Stimulated activated naive CD4-positive, alpha-beta T cell (primary cell): ENCODE measurements around the gene CYP2B6.
"Not testable (repeated sequence)": the region's sequence is repeated elsewhere in the genome, so short reads cannot be mapped to it uniquely, and the experiment has no call there.

Source experiments
- DNase-seq, 6 experiments: peaks; one replicate each; lab custom pipeline; 2025; lab: John Stamatoyannopoulos, UW

Gene CYP2B6

GRCh38 chr19:40990972-40991381, at the start of gene CYP2B6:
TSS of gene CYP2B6 (plus strand) at chr19:40991282. CDS start at chr19:40991306, 24 bp downstream.
- no peak for DNase-seq

- no peak for DNase-seq
Observed at GRCh38 chr19:40941481-40942219, 49.4 kb upstream of the CYP2B6 start.

- no peak for DNase-seq
Observed at GRCh38 chr19:40945645-40946044, 45.4 kb upstream of the CYP2B6 start.

- DNase-seq, result no peak
Observed at GRCh38 chr19:40947114-40947513, 44.0 kb upstream of the CYP2B6 start.

GRCh38 chr19:40947573-40947972, 43.5 kb upstream of the CYP2B6 start:
- DNase-seq, result no peak

- DNase-seq, result no peak
Observed at GRCh38 chr19:40948580-40949299, 42.3 kb upstream of the CYP2B6 start.

- no peak for DNase-seq
Observed at GRCh38 chr19:40954573-40954972, 36.5 kb upstream of the CYP2B6 start.

GRCh38 chr19:40959338-40959737, 31.7 kb upstream of the CYP2B6 start:
- DNase-seq, result no peak

GRCh38 chr19:40960062-40960685, 30.9 kb upstream of the CYP2B6 start:
- DNase-seq, result no peak

- DNase-seq, result no peak
Observed at GRCh38 chr19:40960780-40961179, 30.3 kb upstream of the CYP2B6 start.

GRCh38 chr19:40962460-40962961, 28.6 kb upstream of the CYP2B6 start:
- no peak for DNase-seq

- not testable (repeated sequence) for DNase-seq
Observed at GRCh38 chr19:40964361-40964760, 26.7 kb upstream of the CYP2B6 start.

- DNase-seq, result not testable (repeated sequence)
Observed at GRCh38 chr19:40965351-40965750, 25.7 kb upstream of the CYP2B6 start.

GRCh38 chr19:40966591-40966990, 24.5 kb upstream of the CYP2B6 start:
- not testable (repeated sequence) for DNase-seq

- DNase-seq, result not testable (repeated sequence)
Observed at GRCh38 chr19:40968065-40968464, 23.0 kb upstream of the CYP2B6 start.

GRCh38 chr19:40969721-40970120, 21.4 kb upstream of the CYP2B6 start:
- DNase-seq, result peak in 1 of 6 experiments; percentile 67

GRCh38 chr19:40970396-40971345, 20.4 kb upstream of the CYP2B6 start:
- peak; percentile 30 to 92 (median 68) for DNase-seq

GRCh38 chr19:40974633-40975037, 16.4 kb upstream of the CYP2B6 start:
- DNase-seq, result peak; percentile 51 to 86 (median 73)

GRCh38 chr19:40976134-40976533, 14.9 kb upstream of the CYP2B6 start:
- DNase-seq, result no peak

GRCh38 chr19:40976724-40977123, 14.4 kb upstream of the CYP2B6 start:
- DNase-seq, result no peak

- DNase-seq, result not testable (repeated sequence)
Observed at GRCh38 chr19:40979759-40980158, 11.3 kb upstream of the CYP2B6 start.
